ENCODE data around the gene MRGPRG.

DNA sequence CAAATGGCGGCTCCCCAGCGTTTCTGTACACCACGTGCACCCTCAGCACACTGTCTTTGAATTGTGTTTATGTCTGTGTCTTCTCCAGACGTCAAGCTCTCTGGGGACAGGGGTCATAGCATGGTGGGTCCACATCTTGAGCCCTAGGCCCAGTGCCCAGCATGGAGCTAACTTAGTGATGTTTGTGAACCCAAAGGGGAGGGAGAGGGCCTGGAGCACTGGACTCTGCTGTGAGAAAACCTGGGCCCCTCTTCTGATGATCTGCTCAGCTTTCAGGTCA is 4.3 kb downstream of the MRGPRG start:
- TF ChIP-seq, protein P1, sequence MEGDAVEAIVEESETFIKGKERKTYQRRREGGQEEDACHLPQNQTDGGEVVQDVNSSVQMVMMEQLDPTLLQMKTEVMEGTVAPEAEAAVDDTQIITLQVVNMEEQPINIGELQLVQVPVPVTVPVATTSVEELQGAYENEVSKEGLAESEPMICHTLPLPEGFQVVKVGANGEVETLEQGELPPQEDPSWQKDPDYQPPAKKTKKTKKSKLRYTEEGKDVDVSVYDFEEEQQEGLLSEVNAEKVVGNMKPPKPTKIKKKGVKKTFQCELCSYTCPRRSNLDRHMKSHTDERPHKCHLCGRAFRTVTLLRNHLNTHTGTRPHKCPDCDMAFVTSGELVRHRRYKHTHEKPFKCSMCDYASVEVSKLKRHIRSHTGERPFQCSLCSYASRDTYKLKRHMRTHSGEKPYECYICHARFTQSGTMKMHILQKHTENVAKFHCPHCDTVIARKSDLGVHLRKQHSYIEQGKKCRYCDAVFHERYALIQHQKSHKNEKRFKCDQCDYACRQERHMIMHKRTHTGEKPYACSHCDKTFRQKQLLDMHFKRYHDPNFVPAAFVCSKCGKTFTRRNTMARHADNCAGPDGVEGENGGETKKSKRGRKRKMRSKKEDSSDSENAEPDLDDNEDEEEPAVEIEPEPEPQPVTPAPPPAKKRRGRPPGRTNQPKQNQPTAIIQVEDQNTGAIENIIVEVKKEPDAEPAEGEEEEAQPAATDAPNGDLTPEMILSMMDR (IDR thresholded peaks at IDR 0.05) = no peak
- no peak for TF ChIP-seq POLR2A (IDR thresholded peaks at IDR 0.05)
